ENCODE results near the gene REEP1.
A peak's percentile ranks its signal among the peaks of the same experiment; 100 is the strongest.
"Not testable (repeated sequence)": the region's sequence is repeated elsewhere in the genome, so short reads cannot be mapped to it uniquely, and the experiment has no call there.

The REEP1 gene

GRCh38 chr2:86202336-86202692 is 135.1 kb downstream of the REEP1 start:
- no peak for DNase-seq (ENCODE audit: low read depth in 2 of 2, low spot score in 1 of 2)

DNA sequence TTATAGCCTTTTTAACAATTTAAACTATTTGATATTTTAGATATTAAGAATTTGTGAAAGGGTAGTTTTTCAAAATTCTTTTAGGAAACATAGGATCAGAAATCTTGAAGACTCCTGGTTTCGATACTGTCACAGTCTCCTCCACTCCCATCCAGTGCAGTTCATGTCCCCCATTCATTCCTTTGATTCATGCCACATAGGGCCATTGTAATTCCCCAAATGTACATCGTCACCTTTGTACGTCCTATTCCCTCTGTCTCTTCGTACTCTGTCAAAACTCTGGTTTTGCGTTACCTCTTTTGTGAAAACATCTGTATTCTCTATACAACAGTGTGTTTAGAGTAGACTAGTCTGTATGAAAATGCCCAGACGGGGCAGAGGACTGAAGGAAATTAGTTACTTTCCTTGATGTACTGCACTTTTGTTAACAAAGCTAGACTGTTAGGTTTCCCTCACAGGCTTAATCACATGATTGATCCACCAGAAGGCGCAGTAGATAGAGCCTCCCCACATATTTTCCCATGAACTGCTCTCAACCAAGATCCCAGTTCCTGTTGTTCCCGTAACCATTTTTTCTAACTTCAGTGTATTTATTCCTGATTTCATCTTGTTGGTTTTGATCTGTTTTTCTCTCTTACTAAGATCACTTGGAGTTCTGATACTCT is 135.6 kb downstream of the REEP1 start:
- no peak for DNase-seq (ENCODE audit: low read depth in 2 of 2, low spot score in 1 of 2)

DNA sequence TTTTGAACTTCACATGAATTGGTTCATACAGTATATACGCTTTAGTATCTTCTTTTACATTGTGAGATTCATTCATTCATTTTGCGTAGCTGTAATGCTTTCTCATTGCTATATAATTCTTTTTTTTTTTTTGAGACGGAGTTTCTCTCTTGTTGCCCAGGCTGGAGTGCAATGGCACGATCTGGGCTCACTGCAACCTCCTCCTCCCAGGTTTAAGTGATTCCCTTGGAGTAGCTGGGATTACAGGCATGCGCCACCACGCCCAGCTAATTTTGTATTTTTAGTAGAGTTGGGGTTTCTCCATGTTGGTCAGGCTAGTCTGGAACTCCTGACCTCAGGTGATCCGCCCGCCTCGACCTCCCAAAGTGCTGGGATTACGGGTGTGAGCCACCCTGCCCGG is 136.9 kb downstream of the REEP1 start:
- not testable (repeated sequence) for DNase-seq (ENCODE audit: low read depth in 2 of 2, low spot score in 1 of 2)

DNA sequence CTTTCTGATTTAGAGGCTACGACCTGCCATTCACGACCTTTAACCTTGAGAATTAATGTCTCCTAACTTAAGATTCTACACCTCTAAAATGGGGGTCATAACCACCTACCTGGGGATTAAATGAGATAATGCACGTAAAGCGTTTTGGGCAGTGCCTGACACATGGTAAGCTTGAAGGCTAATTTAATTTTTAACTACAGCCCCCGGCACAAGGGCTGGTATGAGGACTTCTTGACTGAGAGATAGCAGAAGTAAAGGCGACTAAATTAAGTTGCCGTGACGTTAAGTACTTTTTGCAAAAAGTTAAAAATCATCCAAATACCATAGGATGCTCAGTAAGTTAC is 137.6 kb downstream of the REEP1 start:
- DNase-seq (ENCODE audit: low read depth in 2 of 2, low spot score in 1 of 2): no peak

- DNase-seq (ENCODE audit: low read depth in 2 of 2, low spot score in 1 of 2): no peak
Observed at GRCh38 chr2:86195808-86196387, 141.5 kb downstream of the REEP1 start.

- peak; percentile 78 to 91 for DNase-seq (ENCODE audit: low read depth in 2 of 2, low spot score in 1 of 2)
Observed at GRCh38 chr2:86195055-86195807, 142.2 kb downstream of the REEP1 start, which contains the start of gene IMMT. IMMT (minus strand) TSS chr2:86195462; CDS start chr2:86195382, 80 bp downstream.

GRCh38 chr2:86194751-86195054 is 142.7 kb downstream of the REEP1 start:
- DNase-seq (ENCODE audit: low read depth in 2 of 2, low spot score in 1 of 2): no peak

GRCh38 chr2:86193901-86194567 is 143.4 kb downstream of the REEP1 start:
- DNase-seq (ENCODE audit: low read depth in 2 of 2, low spot score in 1 of 2): no peak

DNA sequence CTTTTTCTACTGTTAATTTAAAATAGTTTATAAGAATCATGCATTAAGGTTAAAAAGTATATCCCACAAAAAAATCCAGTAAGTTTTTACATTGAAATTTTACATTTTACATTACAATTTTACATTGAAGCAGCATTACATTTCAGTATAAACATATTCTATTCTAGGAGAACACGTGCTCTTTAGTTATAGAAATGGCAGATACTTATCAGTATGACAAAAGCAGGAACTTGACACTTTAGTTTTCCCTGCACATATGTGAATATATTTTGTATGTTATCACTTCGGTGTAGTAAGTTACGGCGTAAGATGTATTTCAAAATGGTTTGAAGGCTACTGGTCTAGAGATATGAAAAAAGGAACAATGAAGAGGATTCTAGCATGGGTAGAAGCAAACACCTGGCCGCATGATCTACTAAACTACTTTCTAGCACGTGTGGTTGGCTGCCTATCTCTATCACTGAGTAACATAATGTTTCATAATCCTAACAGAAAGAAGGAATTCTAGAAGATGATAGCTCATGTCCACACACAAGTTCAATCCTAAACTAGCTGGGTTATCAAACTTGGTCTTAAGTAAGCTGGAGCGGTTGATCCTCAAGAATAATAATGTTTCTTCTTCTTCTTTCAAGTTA is 147.5 kb downstream of the REEP1 start:
- no peak for DNase-seq (ENCODE audit: low read depth in 2 of 2, low spot score in 1 of 2)

GRCh38 chr2:86186431-86186830 is 151.0 kb downstream of the REEP1 start:
- no peak for DNase-seq (ENCODE audit: low read depth in 2 of 2, low spot score in 1 of 2)

GRCh38 chr2:86185517-86186212 is 151.8 kb downstream of the REEP1 start:
- no peak for DNase-seq (ENCODE audit: low read depth in 2 of 2, low spot score in 1 of 2)

- no peak for DNase-seq (ENCODE audit: low read depth in 2 of 2, low spot score in 1 of 2)
Observed at GRCh38 chr2:86176597-86176996, 160.8 kb downstream of the REEP1 start.

- DNase-seq (ENCODE audit: low read depth in 2 of 2, low spot score in 1 of 2): no peak
Observed at GRCh38 chr2:86175828-86176227, 161.6 kb downstream of the REEP1 start.

GRCh38 chr2:86174445-86174844 is 163.0 kb downstream of the REEP1 start:
- DNase-seq (ENCODE audit: low read depth in 2 of 2, low spot score in 1 of 2): no peak

DNA sequence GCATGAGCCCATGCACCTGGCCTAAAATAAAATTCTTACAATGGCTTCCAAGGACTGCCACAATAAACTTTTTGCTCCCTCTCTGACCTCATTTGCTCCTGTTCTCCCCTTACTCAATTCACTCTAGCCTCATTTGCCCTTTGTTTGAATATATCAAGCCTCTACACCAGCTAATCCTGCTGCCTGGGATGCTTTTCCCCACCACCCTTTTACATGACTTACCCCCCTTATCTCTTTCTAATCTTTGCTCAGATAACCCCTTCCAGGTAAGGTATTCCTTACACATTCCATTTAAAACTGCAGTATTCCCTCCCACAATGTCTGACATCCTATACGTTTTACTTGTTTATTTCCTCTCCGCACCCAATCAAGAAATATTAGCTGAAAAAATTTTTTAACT is 164.8 kb downstream of the REEP1 start:
- no peak for DNase-seq (ENCODE audit: low read depth in 2 of 2, low spot score in 1 of 2)

DNA sequence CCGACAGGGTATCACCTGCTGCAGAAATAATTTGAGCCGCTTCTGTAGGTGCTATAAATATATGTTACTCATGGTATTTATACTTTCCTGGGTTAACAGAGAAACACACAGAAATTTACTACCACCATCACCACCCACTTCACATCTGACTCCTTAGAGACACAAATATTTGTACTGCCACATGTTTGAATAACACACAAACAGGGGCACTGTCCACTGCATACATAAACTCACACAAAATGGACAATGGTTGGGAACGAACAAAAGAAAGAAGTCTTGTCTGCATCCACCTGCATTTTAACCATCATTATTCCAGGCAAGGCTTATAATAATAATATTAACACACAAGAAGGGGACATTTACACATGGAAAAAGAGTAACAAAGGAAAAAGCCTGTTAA is 166.1 kb downstream of the REEP1 start:
- no peak for DNase-seq (ENCODE audit: low read depth in 2 of 2, low spot score in 1 of 2)

- DNase-seq (ENCODE audit: low read depth in 2 of 2, low spot score in 1 of 2): no peak
Observed at GRCh38 chr2:86170449-86170848, 167.0 kb downstream of the REEP1 start.

Data from stimulated activated CD8-positive, alpha-beta memory T cell treated with anti-CD3 and anti-CD28 coated beads, Interleukin-4, amount 100 ng/mL, for 1 hour (primary cell).